Endometrial microvascular endothelial cells (primary cell): Measurements from ENCODE around the gene CFAP97D1. TPM values are rescaled to one million over a fixed set of nuclear protein-coding genes. Genes with fewer than 3 reads are reported as not detected.

Source experiments
- in situ Hi-C: cut with HindIII; loops from 2 replicates; pipeline ENCODE4 v1.10.0; 2017; ENCODE audit warnings: low sequenced_read_pairs, low pct_unique_long_range_greater_than_20kb; ENCODE audit errors: inconsistent ontology term
- total RNA-seq: library from RNA; depleted of rRNA; stranded (reverse); fragments of >200 nt; gene quantifications from one replicate; pipeline ENCODE4 v1.2.3, GENCODE V29; 2015; ENCODE audit errors: inconsistent ontology term

Gene CFAP97D1
- total RNA-seq, 1 donor from 2014 or later, result not detected

- in situ Hi-C loops, result no loop called here
These were observed 36.4 kb downstream of the CFAP97D1 start for GRCh38 chr17:43816336-43817320.

DNA sequence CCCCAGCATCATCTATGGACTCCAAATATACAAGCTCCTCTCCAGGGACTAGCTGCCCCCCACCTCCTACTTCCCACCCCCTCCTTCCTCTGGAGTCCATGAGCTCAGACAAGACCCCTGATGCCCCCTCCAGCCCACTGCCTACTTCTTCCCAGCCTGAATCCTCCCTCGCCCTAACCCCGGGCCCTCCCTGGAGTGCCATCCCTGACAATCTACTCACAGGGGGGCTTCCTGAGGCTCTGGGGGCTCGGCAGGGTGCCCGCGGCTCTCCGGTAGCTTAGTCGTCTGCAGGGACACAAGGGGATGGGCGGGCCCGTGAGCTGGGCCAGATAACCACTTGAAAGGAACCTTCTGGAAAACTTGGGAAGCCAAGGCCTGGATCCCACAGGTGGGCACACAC, 37.6 kb downstream of the CFAP97D1 start:
- in situ Hi-C loops, result no loop called here

DNA sequence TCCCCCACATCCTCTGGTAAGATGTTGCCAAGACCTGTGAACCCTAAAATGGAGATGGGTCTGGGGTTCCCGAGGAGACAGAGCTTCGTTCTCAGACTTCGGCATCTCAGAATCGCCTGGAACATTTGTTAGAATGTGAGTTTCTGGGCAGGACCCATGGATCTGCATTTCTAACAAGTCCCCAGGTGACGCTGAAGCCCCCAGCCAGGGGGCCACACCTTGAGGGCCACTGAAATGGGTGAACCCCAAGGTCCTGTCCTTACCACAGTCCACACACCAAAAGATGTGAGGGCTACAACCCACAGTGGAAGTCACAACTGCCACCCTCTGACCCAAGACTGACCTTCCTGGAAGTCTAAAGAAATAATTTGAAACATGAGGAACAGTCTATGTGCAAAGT, 38.7 kb downstream of the CFAP97D1 start:
- in situ Hi-C loops, result no loop called here

DNA sequence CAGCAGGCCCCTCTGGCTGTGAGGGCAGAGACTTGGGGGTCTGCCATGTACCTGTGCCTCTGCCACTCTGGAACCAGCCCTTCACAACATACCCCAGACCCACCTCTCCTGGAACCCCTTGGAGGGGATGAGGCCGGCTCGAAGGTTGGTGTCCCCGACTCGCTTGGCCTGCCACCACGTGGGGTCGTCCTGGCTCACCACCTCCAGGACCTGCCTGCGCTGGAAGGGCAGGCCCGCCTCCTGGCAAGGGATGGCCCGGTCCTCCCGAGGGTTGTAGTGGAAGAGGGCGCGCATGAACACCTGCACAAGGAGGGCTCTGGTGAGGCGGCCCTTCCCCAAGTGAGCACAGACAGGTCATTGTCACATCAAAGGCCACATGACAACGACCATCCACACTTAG, 40.5 kb downstream of the CFAP97D1 start:
- in situ Hi-C loops, result no loop called here

DNA sequence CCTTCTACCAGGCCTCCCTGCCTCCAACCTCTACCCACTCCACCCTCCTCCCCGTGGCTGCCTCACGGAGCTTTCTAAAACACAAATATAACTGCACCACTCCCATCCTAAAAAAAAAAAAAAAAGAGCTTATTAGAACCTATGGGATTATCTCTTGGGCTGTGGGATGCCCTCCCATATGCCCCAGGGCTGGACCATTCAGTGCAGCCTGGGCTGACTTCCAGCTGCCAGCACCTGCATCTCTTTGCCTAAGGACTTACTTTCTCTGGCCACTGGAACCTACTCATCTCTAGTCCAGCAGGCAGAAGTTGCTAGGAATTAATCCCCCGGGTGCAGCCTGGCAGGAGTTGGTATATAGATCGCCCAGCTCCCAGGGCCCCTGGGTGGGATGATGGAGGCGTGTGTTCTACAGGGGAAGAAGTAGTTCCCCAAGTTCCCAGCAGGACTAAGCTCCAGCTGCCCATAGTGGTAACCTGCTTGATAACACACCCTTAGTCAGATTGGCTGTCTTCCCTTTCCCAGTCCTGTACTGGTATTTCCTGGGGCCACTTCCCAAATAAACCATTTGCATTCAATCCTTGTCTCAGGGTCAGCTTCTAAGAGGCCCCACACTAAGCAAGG, 42.4 kb downstream of the CFAP97D1 start:
- in situ Hi-C loops, result no loop called here

GRCh38 chr17:43823350-43824084, 43.3 kb downstream of the CFAP97D1 start:
- in situ Hi-C loops, result no loop called here

DNA sequence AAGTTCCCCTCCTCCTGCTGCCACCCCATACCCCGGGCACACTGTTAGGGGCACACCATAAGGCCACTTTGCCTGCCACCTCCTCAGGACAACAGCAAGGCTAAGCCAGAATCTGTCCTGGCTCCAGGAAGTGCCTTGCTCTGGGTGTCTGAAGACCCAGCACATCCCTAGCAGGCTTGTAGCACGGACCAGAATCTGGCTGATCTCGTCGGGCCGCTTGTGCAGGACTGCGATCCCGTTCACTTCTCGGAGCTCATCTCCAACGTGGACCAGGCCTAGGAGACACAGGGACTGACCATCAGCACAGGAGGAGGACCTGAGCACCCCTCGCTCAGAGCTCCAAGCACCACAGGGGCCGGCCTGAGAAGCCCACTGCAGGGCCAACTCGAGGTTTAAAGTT, 45.3 kb downstream of the CFAP97D1 start:
- in situ Hi-C loops, result no loop called here

DNA sequence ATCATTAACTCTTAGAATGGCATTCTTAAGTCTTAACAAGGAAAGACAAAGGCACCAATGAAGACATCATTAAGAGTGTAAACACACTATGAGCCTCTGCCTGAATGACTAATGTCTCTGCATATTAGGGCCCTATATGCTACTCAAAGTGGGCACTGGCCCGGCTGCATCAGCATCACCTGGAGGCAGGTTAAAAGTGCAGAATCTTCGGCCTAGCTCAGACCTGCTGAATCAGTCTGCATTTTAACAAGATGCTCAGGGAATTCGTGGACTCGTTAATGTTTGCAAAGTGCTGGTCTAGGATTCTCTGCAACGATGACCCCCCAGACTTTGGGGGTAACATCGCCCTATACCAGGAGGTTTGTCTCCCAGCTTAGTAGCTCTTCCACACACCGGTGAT, 46.0 kb downstream of the CFAP97D1 start:
- in situ Hi-C loops, result no loop called here

DNA sequence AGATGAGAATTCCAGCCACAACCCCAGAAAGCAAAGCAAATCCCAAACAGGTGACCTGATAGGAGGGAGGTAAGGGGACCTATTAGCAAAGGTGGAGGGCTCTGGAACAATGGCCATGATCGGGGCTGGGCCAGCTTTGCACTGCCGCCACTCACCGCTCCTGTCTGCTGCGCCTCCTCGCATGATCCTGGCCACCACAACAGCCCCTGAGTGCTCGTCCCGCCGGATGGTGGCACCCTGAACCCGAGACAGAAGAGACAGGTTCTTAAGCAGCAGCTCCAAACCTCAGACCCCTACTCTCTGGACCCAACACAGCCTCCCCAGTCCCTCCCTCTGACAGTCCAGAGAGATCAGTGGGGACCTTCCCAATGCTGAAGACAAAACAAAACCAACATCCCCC, 47.4 kb downstream of the CFAP97D1 start:
- in situ Hi-C loops, result no loop called here

DNA sequence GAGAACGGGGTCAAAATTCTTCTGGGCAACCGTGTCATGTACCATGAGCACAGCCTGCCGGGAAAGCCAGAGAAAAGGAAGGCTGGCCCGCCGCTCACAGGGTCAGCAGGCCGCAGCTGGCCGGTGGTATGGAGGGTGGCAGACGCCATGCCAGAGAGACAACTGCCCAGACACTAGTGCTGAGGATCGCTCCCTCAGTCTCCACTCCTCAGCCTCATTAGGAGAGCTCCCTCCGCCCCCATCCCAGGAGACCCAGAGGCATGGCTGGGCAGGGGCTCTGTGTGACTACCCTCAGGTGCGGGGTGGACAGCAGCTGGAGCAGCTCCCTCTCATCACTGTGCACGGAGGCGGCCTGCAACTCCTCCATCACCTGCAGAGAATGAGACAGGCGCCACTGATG, 49.5 kb downstream of the CFAP97D1 start:
- in situ Hi-C loops, result no loop called here

- in situ Hi-C loops, result no loop called here
These were observed 50.4 kb downstream of the CFAP97D1 start for GRCh38 chr17:43830510-43831140.

DNA sequence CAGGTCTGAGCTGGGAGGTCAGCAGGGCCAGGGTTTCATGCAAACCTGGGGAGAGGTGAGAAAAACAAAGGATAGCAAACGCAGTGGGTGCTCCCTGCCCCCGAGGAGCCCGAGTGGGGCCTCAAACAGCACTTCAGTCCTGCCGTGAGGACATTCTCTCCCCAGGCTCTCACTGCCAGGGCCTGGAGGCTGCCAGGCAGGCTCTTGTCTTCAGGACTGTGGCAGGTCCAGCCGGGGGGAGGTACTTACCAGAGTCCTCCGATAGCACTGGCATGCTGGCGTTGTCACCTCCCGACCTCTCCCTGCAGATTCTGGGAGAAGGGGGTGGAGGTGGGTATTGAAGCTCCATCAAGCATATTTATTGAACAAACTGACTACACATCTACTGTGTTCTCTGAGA, 51.4 kb downstream of the CFAP97D1 start:
- in situ Hi-C loops, result no loop called here

DNA sequence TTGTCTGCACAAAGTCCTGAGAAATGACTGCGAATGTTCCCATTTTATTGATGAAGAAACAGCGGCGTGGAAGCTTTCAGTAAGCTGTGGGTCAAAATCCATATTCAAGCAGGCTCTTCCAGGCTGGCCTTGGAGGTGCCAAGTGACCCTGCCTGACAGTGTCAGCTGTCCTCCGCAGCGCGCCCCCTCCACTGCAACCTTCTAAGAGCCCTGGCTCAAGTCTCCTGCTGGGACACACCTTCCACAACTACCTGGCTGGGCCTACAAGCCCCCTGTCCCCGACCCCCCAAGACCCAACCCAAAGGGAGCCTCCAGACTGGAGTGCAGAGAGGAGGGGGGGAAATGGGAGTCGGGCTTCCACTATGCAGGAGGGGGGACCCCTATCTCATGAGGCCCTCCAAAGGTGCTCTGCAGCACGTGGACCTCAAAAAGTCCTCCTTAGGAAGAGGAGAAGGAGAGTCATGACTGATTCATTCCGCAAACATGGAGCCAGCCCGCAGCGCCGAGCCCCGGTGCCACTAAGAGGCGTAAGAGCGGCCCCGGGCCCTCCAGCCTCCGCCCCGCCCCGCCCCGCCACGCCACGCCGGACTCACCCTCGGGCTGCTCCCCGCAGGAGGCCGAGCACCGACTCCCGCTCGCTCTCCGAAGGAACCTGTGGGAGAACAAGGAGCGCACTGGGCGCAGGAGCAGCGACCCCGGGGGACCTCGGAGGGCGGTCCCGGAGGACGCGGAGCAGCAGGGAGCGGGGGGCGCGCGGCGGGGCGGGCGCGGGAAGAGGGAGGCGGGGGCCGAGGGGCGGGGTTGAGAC, 52.1 kb downstream of the CFAP97D1 start:
- in situ Hi-C loops, result no loop called here

GRCh38 chr17:43832976-43833829, 53.0 kb downstream of the CFAP97D1 start, which contains the start of gene MPP3:
TSS of gene MPP3 (minus strand) at chr17:43833146. CDS start at chr17:43831906, 1,240 bp downstream.
- in situ Hi-C loops, result no loop called here

DNA sequence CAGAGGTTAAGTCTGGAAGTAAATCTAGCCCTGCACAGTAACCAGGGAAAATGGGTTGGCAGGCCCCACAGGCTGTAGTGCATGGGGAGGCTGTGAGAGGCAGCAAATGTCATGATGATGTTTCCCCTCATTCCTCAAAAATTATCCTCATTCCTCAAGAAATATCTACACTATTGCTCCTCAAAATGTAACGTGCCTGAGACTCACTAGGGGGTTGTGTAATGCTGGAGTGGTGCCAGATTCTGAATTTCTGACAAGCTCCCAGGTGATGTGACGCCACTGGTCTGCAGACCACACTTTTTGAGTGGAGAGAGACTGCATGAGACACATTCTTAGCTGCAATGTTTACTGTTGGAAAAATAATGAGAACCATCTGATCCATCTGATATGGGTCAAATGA, 53.9 kb downstream of the CFAP97D1 start:
- in situ Hi-C loops, result no loop called here
